ENCODE measurements around the gene JAML. TPM values are rescaled to one million over a fixed set of nuclear protein-coding genes. Genes with fewer than 3 reads are reported as not detected.

The JAML gene, protein sequence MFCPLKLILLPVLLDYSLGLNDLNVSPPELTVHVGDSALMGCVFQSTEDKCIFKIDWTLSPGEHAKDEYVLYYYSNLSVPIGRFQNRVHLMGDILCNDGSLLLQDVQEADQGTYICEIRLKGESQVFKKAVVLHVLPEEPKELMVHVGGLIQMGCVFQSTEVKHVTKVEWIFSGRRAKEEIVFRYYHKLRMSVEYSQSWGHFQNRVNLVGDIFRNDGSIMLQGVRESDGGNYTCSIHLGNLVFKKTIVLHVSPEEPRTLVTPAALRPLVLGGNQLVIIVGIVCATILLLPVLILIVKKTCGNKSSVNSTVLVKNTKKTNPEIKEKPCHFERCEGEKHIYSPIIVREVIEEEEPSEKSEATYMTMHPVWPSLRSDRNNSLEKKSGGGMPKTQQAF
- 0.10 TPM in 1 of 2 replicates, not detected in the other for total RNA-seq (2014; rRNA removed; shearing (Covaris generic))

DNA sequence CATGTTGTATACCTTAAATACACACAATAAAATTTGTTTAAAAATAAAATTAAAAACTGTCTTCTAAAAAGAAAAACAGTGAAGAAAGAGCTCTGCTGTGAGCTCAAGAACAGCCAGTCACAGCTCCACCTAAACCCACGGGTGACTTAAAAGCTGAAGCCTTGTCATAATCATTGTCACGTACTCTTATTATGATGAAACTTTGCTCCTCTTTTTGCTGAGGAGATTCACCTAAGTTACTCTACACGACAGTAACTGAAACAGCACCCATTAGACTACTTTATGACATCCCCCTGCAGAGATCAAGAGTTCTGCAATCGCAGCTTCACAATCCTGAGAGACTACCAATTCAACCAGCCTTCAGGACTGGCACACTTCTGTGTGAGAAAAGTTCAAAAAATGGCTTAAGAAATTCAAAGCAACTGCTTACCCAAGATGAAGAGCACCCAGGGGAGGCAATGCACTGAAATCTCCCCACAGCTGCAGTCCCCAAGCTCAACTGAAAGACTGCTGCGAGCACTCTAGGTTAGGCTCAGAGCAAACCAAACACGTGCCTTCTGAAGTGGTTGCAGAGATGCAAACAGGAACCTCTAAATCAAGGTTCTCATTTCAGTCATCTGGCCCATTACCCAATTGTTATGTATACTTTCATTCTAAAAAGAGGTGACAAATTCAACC is at the start of gene JAML:
TSS of gene JAML (minus strand) at position 501 of the 678 bp plus-strand sequence. CDS start 10,145 bp downstream, outside the sequence.
- no peak for DNase-seq (ENCODE audit: low spot score)

- DNase-seq (ENCODE audit: low spot score): peak; percentile 39
These were observed 49.4 kb upstream of the JAML start for GRCh38 chr11:118274186-118274585.

DNA sequence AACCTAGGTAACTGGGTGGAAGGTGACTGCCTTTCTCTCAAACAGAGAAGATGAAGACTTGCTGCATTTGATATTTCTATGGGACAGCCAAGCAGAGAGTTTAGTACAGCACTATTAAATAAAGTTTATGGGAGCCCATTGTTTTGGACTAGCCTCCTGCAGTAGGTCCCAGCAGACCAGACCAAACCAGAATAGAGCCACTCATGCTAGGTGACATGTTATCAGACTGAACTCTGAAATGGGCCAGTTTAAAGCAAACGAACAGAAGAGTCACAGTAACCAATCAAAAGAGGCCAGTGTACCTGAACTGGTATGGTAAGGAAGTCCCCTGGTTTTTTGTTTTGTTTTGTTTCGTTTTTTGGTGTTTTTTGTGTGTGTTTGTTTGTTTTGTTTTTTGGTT is 47.2 kb upstream of the JAML start:
- no peak for DNase-seq (ENCODE audit: low spot score)

GRCh38 chr11:118267486-118267885 is 42.7 kb upstream of the JAML start:
- DNase-seq (ENCODE audit: low spot score): no peak

DNA sequence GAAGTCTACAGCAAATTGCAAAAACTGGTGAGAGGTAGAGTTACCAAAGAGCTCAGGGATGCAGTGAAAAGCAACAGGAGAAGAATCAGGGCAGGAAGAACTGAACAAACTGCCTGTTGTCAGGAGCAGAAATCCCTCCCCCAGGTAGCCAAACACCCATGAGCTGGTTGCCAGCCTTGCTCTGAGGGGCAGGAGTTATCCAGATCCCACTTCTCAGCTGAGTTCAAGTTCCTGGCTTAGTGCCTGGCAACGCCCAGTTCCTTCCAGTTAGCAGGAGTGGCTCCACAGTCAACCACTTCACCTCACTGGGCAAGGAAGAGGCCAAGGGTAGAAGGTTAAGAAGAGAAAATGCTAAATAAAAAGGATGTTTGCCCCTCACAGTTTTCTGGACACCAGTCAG is 41.1 kb upstream of the JAML start:
- DNase-seq (ENCODE audit: low spot score): peak; percentile 48

DNA sequence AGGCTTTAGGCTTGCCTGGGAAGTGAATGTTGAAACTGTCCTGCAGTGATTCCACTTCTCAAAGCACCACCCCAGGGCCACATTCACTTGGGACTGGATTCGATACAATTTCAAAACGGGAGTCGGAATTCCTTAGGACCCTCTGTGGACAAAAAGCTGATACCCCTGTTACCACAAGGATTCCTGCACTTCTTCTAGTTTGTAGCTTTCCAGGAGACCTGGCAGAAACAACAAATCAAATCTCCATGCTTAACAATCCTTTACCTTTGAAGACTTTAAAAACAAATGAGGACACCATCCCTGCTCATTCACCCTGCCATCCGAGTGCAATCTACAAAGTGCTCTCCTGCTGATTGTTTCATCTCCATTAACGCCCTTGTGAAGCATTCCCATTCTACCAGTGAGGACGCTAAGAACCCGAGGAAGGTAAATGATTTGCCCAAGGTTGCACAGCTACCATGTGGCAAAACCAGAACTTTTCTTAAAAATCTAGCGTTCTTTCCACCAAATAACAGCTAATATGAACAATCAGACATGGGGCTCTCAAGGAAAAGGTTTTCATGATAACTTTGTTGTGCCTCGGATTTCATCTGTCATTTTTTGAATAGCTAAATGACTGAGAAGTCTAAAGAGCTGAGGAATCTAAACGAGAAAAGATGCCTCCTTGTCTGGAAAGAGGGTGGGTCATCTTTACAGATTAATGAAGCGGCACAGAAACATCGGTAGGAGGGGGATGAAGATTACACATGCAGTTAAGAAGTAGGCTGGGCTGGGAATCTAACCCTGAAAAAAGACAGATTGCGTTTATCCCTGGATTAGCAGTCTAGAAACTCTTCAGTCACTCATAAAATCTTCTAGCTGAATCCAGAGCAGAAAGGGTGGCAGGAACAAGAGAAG is 40.0 kb upstream of the JAML start:
- DNase-seq (ENCODE audit: low spot score): peak; percentile 71

GRCh38 chr11:118263695-118264568 is 39.1 kb upstream of the JAML start, which contains the start of gene MPZL2:
TSS of gene MPZL2 (minus strand) at chr11:118264297. CDS start at chr11:118264153, 144 bp downstream.
- DNase-seq (ENCODE audit: low spot score): peak; percentile 97

DNA sequence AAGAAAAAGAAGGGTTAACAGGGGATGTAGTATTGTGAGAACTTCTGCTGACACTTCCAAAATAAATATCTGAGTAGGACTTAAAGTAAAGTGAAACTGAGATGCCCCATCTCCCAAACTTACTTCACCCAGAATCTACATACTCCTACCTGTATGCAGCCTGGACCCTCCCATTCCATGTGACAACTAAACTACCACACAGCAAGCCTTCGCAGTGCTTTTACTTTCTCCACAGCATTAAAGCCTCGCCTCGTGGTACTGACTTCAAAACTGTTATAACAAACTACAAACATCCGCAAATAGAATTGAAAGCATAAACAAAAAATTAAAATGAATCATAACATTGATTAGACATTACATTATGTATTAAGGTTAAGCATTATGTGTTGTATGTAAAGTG is 38.3 kb upstream of the JAML start:
- DNase-seq (ENCODE audit: low spot score): no peak

DNA sequence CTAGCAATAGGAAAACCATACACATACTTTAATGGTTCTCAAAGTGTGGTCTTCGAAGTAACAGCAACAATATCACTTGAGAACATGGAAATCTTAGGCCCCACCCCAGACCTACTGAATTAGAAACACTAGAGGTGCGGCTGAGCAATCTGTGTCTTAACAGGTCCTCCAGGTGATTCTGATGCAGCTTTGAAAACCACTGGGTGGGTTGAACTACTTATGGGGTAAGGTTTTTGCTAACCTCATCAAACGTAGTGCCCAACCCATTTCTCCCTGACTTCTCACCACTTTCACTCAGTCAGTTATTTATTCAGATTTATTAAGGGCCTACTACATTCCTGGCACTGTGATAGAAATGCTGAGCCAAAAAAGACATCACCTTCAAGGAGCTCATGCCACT is 35.5 kb upstream of the JAML start:
- no peak for DNase-seq (ENCODE audit: low spot score)

- no peak for DNase-seq (ENCODE audit: low spot score)
These were observed 34.3 kb upstream of the JAML start for GRCh38 chr11:118259138-118259537.

DNA sequence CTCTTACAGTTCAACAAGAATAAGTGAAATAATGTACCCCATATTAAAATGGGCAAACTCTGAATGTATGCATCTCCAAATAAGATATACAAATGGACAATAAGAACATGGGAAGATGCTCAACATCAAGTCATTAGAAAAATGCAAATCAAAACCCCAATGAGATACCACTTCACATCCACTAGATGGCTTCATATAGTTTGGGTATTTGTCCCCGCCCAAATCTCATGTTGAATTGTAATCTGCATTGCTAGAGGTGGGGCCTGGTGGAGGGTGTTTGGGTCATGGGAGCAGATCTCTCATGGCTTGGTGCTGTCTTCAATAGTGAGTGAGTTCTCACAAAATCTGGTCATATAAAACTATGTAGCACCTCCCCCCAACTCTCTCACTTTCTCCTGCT is 33.6 kb upstream of the JAML start:
- DNase-seq (ENCODE audit: low spot score): no peak

DNA sequence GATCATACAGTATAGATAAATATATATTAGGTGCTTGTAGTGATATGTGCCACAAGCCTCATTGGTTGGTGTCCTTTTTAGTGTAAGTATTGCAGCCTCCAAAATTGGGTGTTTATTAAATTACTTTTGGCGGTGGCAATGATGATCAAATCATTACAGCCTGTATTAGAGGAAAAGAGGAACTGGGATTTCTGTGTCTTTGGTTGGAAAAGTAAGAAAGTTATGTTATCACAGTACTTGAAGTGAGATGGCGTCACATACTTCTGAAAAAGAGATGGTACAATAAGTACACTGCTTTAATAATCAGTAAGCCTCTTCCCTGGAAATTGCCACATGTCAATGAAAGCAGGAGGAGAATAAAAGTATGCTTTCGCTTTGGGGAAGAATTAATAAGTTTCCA is 27.9 kb upstream of the JAML start:
- no peak for DNase-seq (ENCODE audit: low spot score)

- peak; percentile 100 for DNase-seq (ENCODE audit: low spot score)
These were observed 27.2 kb upstream of the JAML start, which contains the start of gene MPZL3 for GRCh38 chr11:118251858-118252652. TSS of gene MPZL3 (minus strand) at chr11:118252365. CDS start at chr11:118252294, 71 bp downstream.

DNA sequence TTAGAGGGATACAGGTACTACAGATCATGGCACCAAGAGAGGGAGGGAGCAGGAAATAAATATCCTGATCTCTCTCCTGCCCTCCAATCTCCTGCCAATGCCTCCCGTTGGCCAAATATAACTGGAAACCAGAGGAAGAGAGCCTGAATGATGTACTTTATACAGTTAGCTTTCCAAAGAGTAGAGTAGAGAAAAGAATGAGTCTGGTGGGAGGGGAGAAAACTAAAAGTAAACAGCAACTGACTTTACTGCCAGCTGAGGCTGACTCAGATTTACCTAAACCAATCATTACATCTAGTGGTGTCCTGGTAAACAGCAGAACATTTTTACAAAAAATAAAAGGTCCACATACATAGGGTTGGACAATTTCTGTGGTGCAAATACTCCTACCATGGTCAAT is 22.2 kb upstream of the JAML start:
- peak; percentile 57 for DNase-seq (ENCODE audit: low spot score)

DNA sequence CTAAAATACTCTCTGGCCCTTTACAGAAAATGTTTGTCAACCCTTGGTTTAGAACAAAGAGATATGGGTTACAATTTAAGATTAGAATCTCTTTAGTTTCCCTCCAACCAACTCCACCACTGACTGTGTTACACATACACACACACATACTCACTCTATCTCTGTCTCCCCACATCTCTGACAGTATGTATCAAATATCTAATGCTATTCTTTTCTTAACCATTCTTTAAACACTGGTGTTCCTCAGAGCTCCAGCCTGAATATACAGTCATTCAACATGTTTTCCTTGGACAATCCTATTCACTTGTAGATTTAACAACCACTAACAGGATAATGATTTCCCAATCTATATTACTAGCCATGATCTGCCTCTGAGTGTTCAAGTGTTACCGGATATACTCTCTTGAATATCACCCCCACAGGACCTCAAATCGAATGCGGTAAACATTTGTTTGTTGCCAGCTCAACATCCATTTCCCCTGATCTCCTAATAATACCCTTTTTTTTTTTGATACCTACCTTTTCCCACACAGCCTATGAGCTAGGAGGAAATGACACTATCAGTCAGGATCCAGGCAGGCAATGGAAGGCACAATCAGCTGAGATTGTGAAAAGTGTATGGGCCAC is 21.2 kb upstream of the JAML start:
- DNase-seq (ENCODE audit: low spot score): no peak

- DNase-seq (ENCODE audit: low spot score): no peak
These were observed 19.4 kb upstream of the JAML start for GRCh38 chr11:118243993-118244762.

- DNase-seq (ENCODE audit: low spot score): no peak
These were observed 18.4 kb upstream of the JAML start for GRCh38 chr11:118243161-118243560.

DNA sequence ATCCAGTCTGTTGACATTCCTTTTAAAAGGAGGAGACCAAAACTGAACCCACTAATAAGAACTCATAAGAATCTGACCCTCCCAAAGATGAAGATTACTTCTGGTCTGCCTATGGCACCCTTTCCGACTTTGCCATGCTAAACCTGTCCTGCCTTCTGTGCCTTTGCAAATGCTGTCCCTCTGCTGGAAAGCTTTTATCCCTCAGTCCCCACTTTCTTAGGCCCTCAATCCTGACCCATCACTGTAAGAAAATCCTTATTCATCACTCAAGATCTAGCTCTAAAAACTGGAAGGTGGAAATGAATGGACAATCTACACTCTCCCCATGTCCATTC is 16.9 kb upstream of the JAML start:
- DNase-seq (ENCODE audit: low spot score): no peak

Data from HT-29 (cell line).